Ovary (tissue), 9 donors: ENCODE data around the gene SNAP29. TPM values are rescaled to one million over a fixed set of nuclear protein-coding genes. Genes with fewer than 3 reads are reported as not detected.

Source experiments
- DNase-seq, 5 donors: peaks; one replicate each; pipeline ENCODE4 v3.0.0-alpha.2; 2019 to 2020
- H3K27ac ChIP-seq, 2 donors: fragments of 200-600 bp; one replicate each; pipeline versions ENCODE4 v1.5.1 to v1.8.0; 2019 to 2022
- H3K27me3 ChIP-seq: fragments of 200-600 bp; one replicate; pipeline ENCODE4 v1.8.0; 2022
- H3K36me3 ChIP-seq: fragments of 200-600 bp; sonication (generic); one replicate; pipeline ENCODE4 v1.5.1; 2019
- H3K4me1 ChIP-seq: one replicate; pipeline ENCODE4 v1.8.1; 2013; ENCODE audit warnings: mild to moderate bottlenecking, moderate library complexity; ENCODE audit not compliant: insufficient read depth
- H3K4me3 ChIP-seq: fragments of 200-600 bp; sonication (generic); one replicate; pipeline ENCODE4 v1.5.1; 2017
- H3K9me3 ChIP-seq, 2 donors: fragments of 200-600 bp in 1 of 2; sonication (generic) in 1 of 2; one replicate each; pipeline versions ENCODE4 v1.5.1 to v1.8.1; 2013 to 2019; ENCODE audit warnings: mild to moderate bottlenecking in 1 of 2, moderate library complexity in 1 of 2
- CTCF ChIP-seq, 3 donors: fragments of 450-650 bp in 2 of 3; fragments of 200-600 bp in 1 of 3; IDR thresholded peaks; one replicate each; pipeline versions ENCODE4 v1.5.1 to v1.8.0; 2016 to 2022; ENCODE audit warnings: antibody characterized with exemption in 3 of 3, mild to moderate bottlenecking in 1 of 3
- EP300 ChIP-seq: sonication (generic); formaldehyde crosslinking; IDR thresholded peaks from one replicate; pipeline ENCODE4 v1.6.1; 2017; ENCODE audit warnings: antibody characterized with exemption
- POLR2A ChIP-seq: fragments of 450-650 bp; IDR thresholded peaks from one replicate; pipeline ENCODE4 v1.6.1; 2017; ENCODE audit warnings: antibody characterized with exemption, mild to moderate bottlenecking, moderate library complexity
- WGBS, 3 donors: extraction: QIAGEN DNeasy Blood & Tissue Kit in 1 of 3; methylation state at CpG; one replicate each; pipeline versions ENCODE4 v1.1.5 to v1.1.7; 2013 to 2017; 5-methylcytosine and 5-hydroxymethylcytosine counted together
- intact Hi-C, 4 donors: fragments of 100-400 bp; cut with DNase I; formaldehyde crosslinking; loops; one replicate each; pipeline versions ENCODE4 v1.11.0 to v1.15.1; 2022 to 2023
- polyA plus RNA-seq, 2 donors: library from polyadenylated mRNA; stranded (reverse); fragments of 200-250 nt in 1 of 2; fragments of 350-450 nt in 1 of 2; fragmentation: Illumina TruSeq in 1 of 2; extraction: RNeasy Lipid Tissue Mini Kit (QIAGEN cat#74804) in 1 of 2; gene quantifications; one replicate each; pipeline ENCODE4 v1.2.3, GENCODE V29; 2013 to 2014
- total RNA-seq, 7 donors: library from RNA; depleted of rRNA in 2 of 7; stranded (reverse); fragments of >200 nt in 2 of 7; fragmentation: NEBNext Ultra II Directional in 3 of 7; extraction: Animal tissue kit (Norgen Biotek cat#: 25700) in 3 of 7; gene quantifications; one replicate each; pipeline versions ENCODE4 v1.1.0 to v1.2.4, GENCODE V29; 2016 to 2023
- donor health status: DM: no; HTN: no; CAD: no; lungs with moderate emphysema.
- donor health status: DM: no; HTN: no; CAD: no.
- donor health status: Bipolar disorder and iron deficiency.
- donor health status: DM: yes; HTN: yes; CAD: no.
- donor health status: DM: no; HTN: no; CAD: no.
- donor health status: DM: yes; HTN: yes; CAD: no.

Gene SNAP29
- total and polyA plus RNA-seq, 9 donors = 12.0 to 58.6 (median 22.9) TPM

GRCh38 chr22:20839837-20840645 lies 18.8 kb upstream of the SNAP29 start:
- no peak overlapping the region for H3K27ac ChIP-seq
- H3K9me3 ChIP-seq = no peaks in the 10 kb centered on the region
- WGBS, 3 donors = 92 to 94% (median 93%) methylated on average over 3 of the region's 3 CpGs
- H3K4me3 ChIP-seq = no peak overlapping the region
- H3K36me3 ChIP-seq = no peaks in the 10 kb centered on the region
- intact Hi-C loops = no loop called here
- DNase-seq = no peak
- no peaks in the 10 kb centered on the region for H3K4me1 ChIP-seq
- H3K27me3 ChIP-seq = no peaks in the 10 kb centered on the region
- TF ChIP-seq CTCF (IDR thresholded peaks at IDR 0.05) (no peak), POLR2A (no peak), EP300 (no peak)

GRCh38 chr22:20840646-20841371 lies 18.0 kb upstream of the SNAP29 start:
- TF ChIP-seq CTCF (IDR thresholded peaks at IDR 0.05) (no peak), EP300 (no peak)
- no peaks in the 10 kb centered on the region for H3K4me1 ChIP-seq
- H3K27ac ChIP-seq = no peak overlapping the region
- H3K27me3 ChIP-seq = no peaks in the 10 kb centered on the region
- DNase-seq = no peak
- H3K36me3 ChIP-seq = no peaks in the 10 kb centered on the region
- WGBS, 3 donors = 83 to 91% (median 87%) methylated on average over 8 of the region's 8 CpGs
- intact Hi-C loops = no loop called here
- H3K4me3 ChIP-seq = no peak overlapping the region
- H3K9me3 ChIP-seq = no peaks in the 10 kb centered on the region

DNA sequence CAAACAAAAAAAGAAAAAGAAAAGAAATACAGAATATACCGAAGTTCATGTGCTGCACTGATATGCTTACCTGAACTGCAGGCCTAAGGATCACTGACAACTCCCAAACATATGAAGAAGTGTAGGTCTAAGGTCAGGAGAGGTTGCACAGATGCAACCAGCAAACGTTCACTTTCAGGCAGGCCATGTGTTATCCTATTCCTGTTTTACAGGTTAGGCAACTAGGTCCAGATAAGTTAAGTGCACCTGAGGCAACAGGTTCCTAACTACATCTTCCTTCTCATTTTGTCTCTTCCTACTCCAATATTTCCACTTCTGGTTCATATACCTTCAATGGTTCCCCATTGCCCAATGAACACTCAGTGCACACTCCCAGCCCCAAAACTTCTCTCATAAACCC lies 15.3 kb upstream of the SNAP29 start:
- intact Hi-C loops = no loop called here
- TF ChIP-seq CTCF (IDR thresholded peaks at IDR 0.05) = no peak
- TF ChIP-seq POLR2A = no peak
- no peak for TF ChIP-seq EP300
- 30 to 74% (median 52%) methylated on average over 2 of the region's 2 CpGs for WGBS, 3 donors
- Histone ChIP-seq H3K27ac (no peak overlapping the region), H3K9me3 (no peaks in the 10 kb centered on the region), H3K36me3 (no peaks in the 10 kb centered on the region), H3K4me3 (no peak overlapping the region), H3K4me1 (no peaks in the 10 kb centered on the region), H3K27me3 (no peaks in the 10 kb centered on the region)
- no peak for DNase-seq

GRCh38 chr22:20844055-20845037 lies 14.5 kb upstream of the SNAP29 start:
- Histone ChIP-seq H3K4me3 (no peak overlapping the region), H3K36me3 (no peaks in the 10 kb centered on the region), H3K27me3 (no peaks in the 10 kb centered on the region), H3K27ac (no peak overlapping the region), H3K4me1 (no peaks in the 10 kb centered on the region), H3K9me3 (no peaks in the 10 kb centered on the region)
- 85 to 89% (median 87%) methylated on average over 5 of the region's 5 CpGs for WGBS, 3 donors
- intact Hi-C loops = no loop called here
- no peak for TF ChIP-seq EP300
- no peak for TF ChIP-seq POLR2A
- no peak for TF ChIP-seq CTCF (IDR thresholded peaks at IDR 0.05)
- no peak for DNase-seq
